HCT116 (cell line): ENCODE measurements around the gene COLEC11. TPM values are rescaled to one million over a fixed set of nuclear protein-coding genes. Genes with fewer than 3 reads are reported as not detected.

Experiments used
- ATAC-seq: fragments of 200-7000 bp; cut with Tn5 transposase; 2 replicates; pipeline ENCODE4 v1.9.1; 2020; ENCODE audit warnings: mild to moderate bottlenecking, moderate library complexity
- BruUV-seq: library from RNA; stranded (reverse); fragments of 400-500 nt; replicated peaks from 2 replicates; lab custom pipeline; 2021; lab: Mats Ljungman, UMichigan
- CTCF ChIA-PET: fragments of 300-600 bp; sonication (Branson Sonifier 250); formaldehyde crosslinking; loops from one replicate; lab custom pipeline; 2021; ENCODE audit warnings: antibody characterized with exemption; lab: Charles Lee
- POLR2A ChIA-PET: fragments of 300-600, 350-600 bp; sonication (Branson Sonifier 250); formaldehyde crosslinking; loops from one replicate; lab custom pipeline; 2021; ENCODE audit warnings: antibody characterized with exemption; lab: Charles Lee
- RAD21 ChIA-PET, 2 experiments: fragments of 300-600 bp; sonication (Branson Sonifier 250); formaldehyde crosslinking; loops; one replicate each; lab custom pipeline; 2023; ENCODE audit warnings: low total read pairs in 2 of 2; ENCODE audit not compliant: uncharacterized antibody in 2 of 2, unreplicated experiment in 2 of 2, low non-redundant PET in 1 of 2; lab: Charles Lee
- DNase-seq: peaks from one replicate; pipeline ENCODE4 v3.0.0-alpha.2; 2010; ENCODE audit warnings: low read depth, low spot score
- H2AFZ ChIP-seq: fragments of 200-600 bp; shearing (Covaris generic), sonication (generic); 2 replicates; pipeline ENCODE4 v1.6.1; 2017; ENCODE audit warnings: low read depth, mixed run types, mixed read lengths, antibody characterized with exemption, low read length; ENCODE audit not compliant: poor library complexity, severe bottlenecking
- H3K27ac ChIP-seq: 2 replicates; pipeline ENCODE4 v1.5.1; 2012; ENCODE audit warnings: low read depth, low read length
- H3K27me3 ChIP-seq: fragments of 200-600 bp; sonication (generic); 2 replicates; pipeline ENCODE4 v1.6.1; 2016; ENCODE audit warnings: mixed run types, low read length, mixed read lengths; ENCODE audit not compliant: insufficient read depth
- H3K36me3 ChIP-seq, 2 experiments: fragments of 200-500 bp in 1 of 2; fragments of 200-600 bp in 1 of 2; sonication (Bioruptor generic) in 1 of 2; sonication (generic) in 1 of 2; 2 replicates each; pipeline versions ENCODE4 v1.5.1 to v1.6.1; 2014 to 2016; ENCODE audit warnings: low read length in 2 of 2, inconsistent platforms in 1 of 2, mixed read lengths in 1 of 2, mixed run types in 1 of 2; ENCODE audit not compliant: insufficient read depth in 2 of 2, control insufficient read depth in 1 of 2
- H3K4me1 ChIP-seq, 2 experiments: fragments of 200-600 bp in 1 of 2; sonication (generic) in 1 of 2; 2 replicates each; pipeline versions ENCODE4 v1.5.1 to v1.6.1; 2012 to 2017; ENCODE audit warnings: low read length in 2 of 2, inconsistent platforms in 1 of 2, mild to moderate bottlenecking in 1 of 2, mixed read lengths in 1 of 2, mixed run types in 1 of 2, moderate library complexity in 1 of 2; ENCODE audit not compliant: insufficient read depth in 2 of 2, control insufficient read depth in 1 of 2
- H3K4me2 ChIP-seq: fragments of 200-600 bp; sonication (generic); 2 replicates; pipeline ENCODE4 v1.6.1; 2017; ENCODE audit warnings: mixed run types, low read length, mixed read lengths
- H3K4me3 ChIP-seq, 2 experiments: fragments of 200-600 bp in 1 of 2; sonication (generic) in 1 of 2; replicated peaks in 1 of 2; 2 replicates each; pipeline ENCODE4 v1.5.1; 2011 to 2016; ENCODE audit warnings: low read length in 2 of 2, control low read depth in 1 of 2, low read depth in 1 of 2, mild to moderate bottlenecking in 1 of 2, mixed read lengths in 1 of 2, mixed run types in 1 of 2
- H3K79me2 ChIP-seq: fragments of 200-600 bp; sonication (generic); 2 replicates; pipeline ENCODE4 v1.6.1; 2017; ENCODE audit warnings: mild to moderate bottlenecking, mixed run types, low read length, moderate library complexity, mixed read lengths; ENCODE audit not compliant: insufficient read depth
- H3K9ac ChIP-seq: fragments of 200-600 bp; sonication (generic); 2 replicates; pipeline ENCODE4 v1.6.1; 2016; ENCODE audit warnings: low read length, mixed read lengths
- H3K9me2 ChIP-seq: fragments of 200-600 bp; sonication (generic), shearing (Covaris generic); 2 replicates; pipeline ENCODE4 v1.6.1; 2017; ENCODE audit warnings: mixed run types, mild to moderate bottlenecking, moderate library complexity; ENCODE audit not compliant: insufficient read depth
- H3K9me3 ChIP-seq, 2 experiments: fragments of 200-500 bp in 1 of 2; fragments of 200-600 bp in 1 of 2; sonication (Bioruptor generic) in 1 of 2; sonication (generic) in 1 of 2; 2 replicates each; pipeline ENCODE4 v1.6.1; 2014 to 2017; ENCODE audit warnings: low read length in 2 of 2, mixed read lengths in 2 of 2, inconsistent platforms in 1 of 2, low read depth in 1 of 2, mild to moderate bottlenecking in 1 of 2, mixed run types in 1 of 2, moderate library complexity in 1 of 2; ENCODE audit not compliant: control insufficient read depth in 1 of 2, insufficient read depth in 1 of 2
- H4K20me1 ChIP-seq: fragments of 200-600 bp; sonication (generic), shearing (Covaris generic); 2 replicates; pipeline ENCODE4 v1.6.1; 2017; ENCODE audit warnings: mixed run types, mild to moderate bottlenecking, moderate library complexity; ENCODE audit not compliant: insufficient read depth
- ATF3 ChIP-seq: IDR thresholded peaks from 2 replicates; pipeline ENCODE4 v1.6.1; 2012
- CTCF ChIP-seq, 3 experiments: fragments of 200-600 bp in 1 of 3; sonication (generic) in 1 of 3; IDR thresholded peaks in 2 of 3; conservative IDR thresholded peaks in 1 of 3; 2 replicates each; pipeline ENCODE4 v1.5.1; 2012 to 2017; ENCODE audit warnings: low read depth in 2 of 3, low read length in 2 of 3, antibody characterized with exemption in 1 of 3, borderline replicate concordance in 1 of 3, control low read depth in 1 of 3, mild to moderate bottlenecking in 1 of 3, mixed read lengths in 1 of 3, mixed run types in 1 of 3, moderate library complexity in 1 of 3; ENCODE audit not compliant: insufficient read depth in 1 of 3
- ELF1 ChIP-seq: IDR thresholded peaks from 2 replicates; pipeline ENCODE4 v1.6.1; 2012; ENCODE audit warnings: low read depth, borderline replicate concordance
- EZH2phosphoT487 ChIP-seq: fragments of 200-600 bp; IDR thresholded peaks from 2 replicates; pipeline ENCODE4 v1.6.1; 2018; ENCODE audit warnings: antibody characterized with exemption, borderline replicate concordance
- JUND ChIP-seq: IDR thresholded peaks from 2 replicates; pipeline ENCODE4 v1.6.1; 2012
- MAX ChIP-seq: IDR thresholded peaks from 2 replicates; pipeline ENCODE4 v1.6.1; 2012
- POLR2A ChIP-seq: IDR thresholded peaks from 2 replicates; pipeline ENCODE4 v1.7.0; 2011; ENCODE audit warnings: borderline replicate concordance; ENCODE audit not compliant: insufficient read depth, insufficient read length; ENCODE audit errors: extremely low read depth
- SP1 ChIP-seq: IDR thresholded peaks from 2 replicates; pipeline ENCODE4 v1.6.1; 2012; ENCODE audit warnings: low read depth
- SRF ChIP-seq: IDR thresholded peaks from 2 replicates; pipeline ENCODE4 v1.6.1; 2012; ENCODE audit warnings: low read depth
- YY1 ChIP-seq: IDR thresholded peaks from 2 replicates; pipeline ENCODE4 v1.6.1; 2011; ENCODE audit warnings: low read length, low read depth, moderate library complexity, mild to moderate bottlenecking; ENCODE audit not compliant: insufficient replicate concordance; ENCODE audit errors: extremely low read depth
- intact Hi-C: fragments of 100-400 bp; cut with micrococcal nuclease; formaldehyde crosslinking; loops from 2 replicates; pipeline ENCODE4 v1.10.0; 2022
- total RNA-seq: library from RNA; stranded (reverse); gene quantifications from one replicate; pipeline ENCODE4 v1.2.1, GENCODE V29; 2021; ENCODE audit not compliant: unreplicated experiment

COLEC11 gene
- total RNA-seq, 1 experiment from 2014 or later: 0.15 TPM

- no peaks in the 10 kb centered on the region for H3K79me2 ChIP-seq
- H3K4me3 ChIP-seq: no peak overlapping the region
- no TSS peak for BruUV-seq
- ChIA-PET RAD21 (no interaction called here), CTCF (no interaction called here), POLR2A (no interaction called here)
- no peaks in the 10 kb centered on the region for H3K36me3 ChIP-seq
- intact Hi-C loops: no loop called here
- no peak overlapping the region for H2AFZ ChIP-seq
- H3K9ac ChIP-seq: no peak overlapping the region
- H3K27ac ChIP-seq: no peak overlapping the region
- no peaks in the 10 kb centered on the region for H3K9me3 ChIP-seq
- no peaks in the 10 kb centered on the region for H3K9me2 ChIP-seq
- TF ChIP-seq MAX: no peak
- TF ChIP-seq YY1: no peak
- TF ChIP-seq POLR2A: no peak
- no peak for TF ChIP-seq JUND
- TF ChIP-seq EZH2phosphoT487: no peak
- TF ChIP-seq SRF: no peak
- no peak for TF ChIP-seq CTCF (IDR thresholded peaks at IDR 0.05 in 2 of 3, conservative IDR thresholded peaks at IDR 0.05 in 1 of 3; ENCODE audit: borderline replicate concordance in 1 of 3, insufficient read depth in 1 of 3, low read depth in 2 of 3, low read length in 2 of 3)
- no peak for TF ChIP-seq SP1
- no peak for TF ChIP-seq ELF1
- no peak for TF ChIP-seq ATF3
- no peak for ATAC-seq
- H3K4me1 ChIP-seq: no peaks in the 10 kb centered on the region
- DNase-seq: no peak
- H3K4me2 ChIP-seq: no peak overlapping the region
- H3K27me3 ChIP-seq: no peaks in the 10 kb centered on the region
- no peaks in the 10 kb centered on the region for H4K20me1 ChIP-seq
Measured at GRCh38 chr2:3643371-3644245, 48.7 kb downstream of the COLEC11 start.
